Measurements from ENCODE around the gene PSMD10.

Gene PSMD10

DNA sequence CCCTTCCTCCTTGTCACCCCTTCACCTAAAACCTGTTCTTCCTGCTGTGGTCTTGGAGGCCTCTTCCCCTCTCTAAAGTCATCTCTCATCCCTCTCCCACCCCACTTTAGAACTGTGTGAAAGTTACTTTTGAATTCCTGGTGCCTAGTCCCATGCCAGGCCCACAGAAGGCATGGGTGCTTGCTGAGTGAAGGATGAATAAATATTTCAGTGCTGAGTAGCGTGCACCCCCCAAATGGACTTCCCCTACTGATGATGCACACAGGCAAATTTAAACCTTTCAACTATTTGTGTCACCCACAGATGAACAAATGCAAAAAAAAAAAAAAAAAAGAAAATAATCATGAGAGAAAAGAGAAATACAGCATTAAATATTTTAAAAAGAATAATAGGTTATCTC is 19.8 kb downstream of the PSMD10 start:
- DNase-seq: no peak

DNA sequence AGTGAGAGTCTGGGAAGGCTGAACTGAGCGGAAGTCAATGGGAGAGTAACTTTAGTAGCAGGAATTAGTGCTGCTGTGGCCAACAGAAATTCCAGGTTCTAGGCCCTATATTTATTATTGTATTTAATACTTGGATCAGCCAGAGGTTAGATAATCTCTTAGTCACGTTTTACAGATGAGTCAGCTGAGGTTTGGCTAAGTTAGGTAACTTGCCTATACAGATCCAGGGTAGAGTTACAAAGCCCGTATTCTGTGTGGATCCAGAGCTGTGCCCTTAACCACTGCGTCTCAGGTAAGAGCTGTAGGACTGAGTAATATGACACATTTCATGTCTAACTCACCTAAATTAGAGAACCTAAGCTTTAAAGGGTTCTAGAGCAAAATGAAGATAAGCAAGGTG is 20.5 kb downstream of the PSMD10 start:
- DNase-seq: no peak

DNA sequence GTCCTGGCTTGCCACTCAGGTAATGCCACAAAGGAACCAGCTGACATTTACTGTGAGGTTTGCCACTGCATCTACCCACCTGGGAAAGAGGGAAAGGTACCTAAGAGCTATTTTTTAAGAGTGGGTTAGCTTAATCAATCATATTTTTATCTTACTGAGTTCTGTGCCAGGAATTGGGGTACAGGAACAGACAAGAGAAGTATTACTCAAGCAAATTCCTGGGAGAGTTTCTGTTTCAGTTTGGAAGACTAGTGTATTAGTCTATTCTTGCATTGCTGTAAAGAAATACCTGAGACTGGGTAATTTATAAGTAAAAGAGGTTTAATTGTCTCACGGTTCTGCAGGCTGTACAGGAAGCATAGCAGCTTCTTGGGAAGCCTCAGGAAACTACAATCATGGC is 23.2 kb downstream of the PSMD10 start:
- no peak for DNase-seq

DNA sequence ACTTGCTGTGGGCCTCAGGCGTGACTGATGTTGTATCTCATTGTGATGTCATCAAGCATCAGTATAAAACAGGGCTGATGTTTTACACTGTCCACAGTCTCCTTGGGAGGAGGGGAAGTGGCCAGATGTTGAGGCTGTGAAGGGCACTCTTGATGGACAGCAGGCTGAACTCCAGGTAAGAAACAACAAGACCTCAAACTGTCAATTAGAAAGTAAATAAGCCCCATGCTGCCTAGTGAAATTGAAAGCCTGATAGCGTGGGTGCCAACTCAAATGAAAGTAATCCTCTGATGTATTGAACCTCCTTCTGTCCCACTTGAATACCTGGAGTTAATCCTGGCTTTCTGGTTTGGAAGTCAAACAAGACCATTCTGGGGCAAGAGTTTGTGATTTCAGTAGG is 26.7 kb downstream of the PSMD10 start:
- DNase-seq: no peak

DNA sequence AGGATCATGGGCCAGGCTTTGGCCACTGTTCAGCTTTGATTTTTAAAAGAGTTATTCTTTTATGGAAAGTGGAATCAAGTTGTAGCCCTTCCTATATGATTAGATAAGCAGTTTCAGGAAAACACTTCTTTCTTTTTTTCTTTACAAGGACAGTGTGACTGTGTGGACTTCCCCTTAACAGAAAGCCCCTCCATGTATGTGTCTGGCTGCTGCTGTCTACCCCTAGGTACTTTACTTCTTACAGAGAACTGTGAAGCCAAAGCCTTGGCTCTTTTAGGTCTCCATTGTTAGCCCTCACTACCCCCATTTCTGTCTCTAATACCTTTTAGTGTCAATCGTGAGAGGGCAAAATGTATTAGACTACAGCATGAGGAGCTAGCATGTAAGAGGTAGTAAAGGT is 27.3 kb downstream of the PSMD10 start:
- no peak for DNase-seq

DNA sequence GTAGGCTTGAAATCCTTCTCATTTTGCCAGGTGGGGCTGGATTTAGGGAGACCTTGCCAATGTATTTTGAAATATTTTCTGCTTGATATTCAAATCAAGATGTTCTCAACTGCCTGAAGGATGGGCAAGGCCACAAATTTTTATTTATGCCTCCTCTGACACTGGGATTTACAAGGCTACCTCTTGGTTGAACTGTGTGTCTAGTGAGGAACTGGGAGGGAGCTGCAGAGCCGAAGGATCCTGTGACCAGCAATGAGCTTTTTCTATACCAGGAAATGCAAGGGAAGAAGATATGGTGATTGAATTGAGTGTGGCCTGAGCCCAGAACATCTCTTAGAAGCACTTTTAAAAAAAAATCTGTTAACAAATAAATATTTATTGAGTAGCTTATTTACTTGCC is 31.5 kb downstream of the PSMD10 start:
- no peak for DNase-seq

DNA sequence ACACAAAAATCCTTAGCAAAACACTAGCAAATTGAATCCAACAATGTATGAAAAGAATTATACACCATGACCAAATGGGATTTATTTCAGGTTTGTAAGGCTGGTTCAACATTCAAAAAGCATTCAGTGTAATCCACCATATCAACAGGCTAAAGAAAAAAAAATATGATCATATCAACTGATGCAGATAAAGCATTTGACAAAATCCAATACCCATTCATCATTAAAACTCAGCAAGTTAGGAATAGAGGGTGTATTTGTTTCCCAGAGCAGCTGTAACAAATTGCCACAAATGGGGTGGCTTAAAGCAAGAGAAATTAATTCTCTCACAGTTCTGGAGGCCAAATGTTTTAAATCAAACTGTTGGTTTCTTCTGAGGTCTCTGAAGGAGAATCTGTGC is 35.8 kb downstream of the PSMD10 start:
- no peak for DNase-seq

DNA sequence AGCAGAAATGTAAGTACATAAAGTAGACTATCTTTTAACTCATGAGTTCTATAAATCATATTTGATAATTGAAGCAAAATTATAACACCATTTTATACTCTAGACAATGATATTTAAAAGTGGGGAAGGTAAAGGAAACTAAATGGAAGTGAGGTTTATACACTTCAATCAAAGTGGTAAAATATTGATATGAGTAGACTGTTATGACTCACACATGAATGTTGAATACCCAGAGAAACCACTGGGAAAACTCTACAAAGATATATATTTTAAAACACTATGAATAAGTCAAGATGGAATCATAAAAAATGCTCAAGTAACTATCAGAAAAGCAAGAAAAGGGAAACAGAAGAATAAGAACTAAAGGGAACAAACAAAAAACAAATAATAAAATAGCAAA is 38.1 kb downstream of the PSMD10 start:
- DNase-seq: no peak

DNA sequence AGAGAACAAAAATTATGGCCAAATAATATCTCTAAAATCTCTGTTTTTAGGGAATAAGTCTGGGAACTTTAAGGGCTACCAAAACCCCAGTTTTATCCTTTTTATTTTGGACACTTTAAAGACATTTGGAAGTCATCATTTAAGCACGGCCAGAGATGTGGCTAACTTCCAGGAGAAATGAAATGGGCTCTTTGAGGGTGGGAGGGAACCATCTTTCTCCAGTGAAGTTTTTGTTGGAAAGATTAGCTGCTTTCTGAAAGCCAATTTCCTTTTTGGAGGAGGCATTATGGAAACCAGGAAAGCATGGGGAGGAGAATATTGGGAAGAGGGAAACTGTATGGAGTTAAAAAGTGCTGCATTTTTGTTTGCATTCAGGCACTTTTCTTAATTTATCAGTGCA is 41.7 kb downstream of the PSMD10 start:
- no peak for DNase-seq

DNA sequence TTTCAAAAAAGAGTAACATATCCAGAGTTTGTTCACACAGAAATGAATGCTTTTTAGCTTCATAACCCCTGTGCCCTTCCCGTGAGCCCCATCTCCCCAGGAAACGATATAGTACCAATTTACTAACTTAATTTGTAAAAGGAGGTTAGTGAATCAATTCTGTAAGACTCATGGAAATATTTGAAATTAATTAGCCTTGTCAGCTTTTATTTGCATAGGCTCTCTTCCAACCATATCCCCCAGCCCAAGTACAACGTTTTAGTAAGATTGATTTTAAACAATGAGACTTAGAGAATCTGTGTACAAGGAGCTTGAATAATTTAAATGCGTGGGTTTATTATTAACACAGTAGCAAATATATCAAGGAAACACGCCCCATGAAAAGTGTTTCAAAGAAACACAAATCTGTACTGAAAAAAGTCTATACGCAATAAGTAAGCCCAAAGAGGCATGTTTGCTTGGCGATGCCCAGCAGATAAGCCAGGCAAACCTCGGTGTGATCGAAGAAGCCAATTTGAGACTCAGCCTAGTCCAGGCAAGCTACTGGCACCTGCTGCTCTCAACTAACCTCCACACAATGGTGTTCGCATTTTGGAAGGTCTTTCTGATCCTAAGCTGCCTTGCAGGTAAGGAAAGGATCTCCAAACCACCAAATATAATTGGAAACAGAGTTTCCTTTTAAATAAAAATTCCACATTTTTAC is 46.6 kb downstream of the PSMD10 start, which contains the start of gene VSIG1:
VSIG1 (plus strand) TSS at position 512 of the 703 bp plus-strand sequence; CDS start at position 578, 66 bp downstream.
- DNase-seq: no peak

DNA sequence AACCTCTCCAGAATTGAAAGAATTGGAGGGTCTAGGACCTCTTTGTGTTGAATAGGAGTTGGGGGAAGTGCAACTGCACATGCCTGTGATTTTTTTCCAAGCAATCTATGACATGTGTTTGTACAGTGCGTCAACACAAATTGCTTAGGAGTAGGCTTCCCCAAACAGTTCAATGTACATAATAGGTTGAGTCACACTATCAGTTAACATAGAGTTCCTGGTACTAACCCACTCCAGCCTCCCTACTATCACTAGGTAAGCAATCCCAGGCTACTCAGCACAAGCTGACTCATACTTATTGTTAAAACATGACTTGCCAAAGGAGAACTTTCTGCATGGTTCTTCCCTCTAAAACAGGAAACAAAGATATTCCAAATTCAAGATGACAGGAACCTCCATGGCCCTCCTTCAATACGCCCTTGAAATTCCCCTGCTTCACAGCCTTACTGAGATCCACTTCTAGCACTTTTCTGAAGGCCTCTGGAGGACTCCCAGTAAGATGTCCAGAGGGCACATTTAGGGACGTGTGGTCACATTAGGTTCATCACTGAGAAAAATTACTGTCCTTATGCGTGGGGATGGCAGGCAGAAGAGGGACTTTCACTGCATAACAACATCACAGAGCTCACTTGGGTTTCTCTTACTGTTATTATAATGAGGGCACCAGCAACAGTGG is 54.9 kb downstream of the PSMD10 start:
- no peak for DNase-seq

DNA sequence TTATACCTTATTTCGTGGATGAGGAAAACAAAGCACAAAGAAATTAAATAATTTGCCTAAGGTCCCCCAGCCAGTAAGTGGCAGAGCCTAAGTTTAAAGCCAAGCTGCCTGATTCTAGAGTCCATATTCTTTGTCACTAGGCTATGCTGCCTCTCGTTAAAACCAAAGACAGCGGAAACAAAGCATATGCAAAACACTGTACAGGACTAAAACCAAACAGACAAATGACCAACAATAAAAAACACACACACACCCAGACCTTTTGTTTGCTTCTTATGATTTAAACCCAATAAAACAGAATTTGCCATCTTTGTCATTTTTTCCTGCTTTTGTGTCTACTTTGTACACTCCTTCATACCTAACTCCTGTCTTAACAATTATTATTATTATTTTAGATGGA is 56.6 kb downstream of the PSMD10 start:
- DNase-seq: no peak
